ENCODE measurements around the gene UGT1A9.

GRCh38 chr2:233799716-233800115 lies 128.0 kb downstream of the UGT1A9 start:
- TF ChIP-seq CTCF (conservative IDR thresholded peaks at IDR 0.05; ENCODE audit: low read depth in 2 of 2) (no peak), EZH2 (IDR thresholded peaks at IDR 0.05; ENCODE audit: low read depth, unreplicated experiment) (no peak), ETS1 (IDR thresholded peaks at IDR 0.05) (no peak), POLR2AphosphoS5 (IDR thresholded peaks at IDR 0.05; ENCODE audit: low read depth) (no peak), EZH2phosphoT487 (IDR thresholded peaks at IDR 0.05; ENCODE audit: unreplicated experiment) (no peak), STAT1 (IDR thresholded peaks at IDR 0.05; ENCODE audit: unreplicated experiment) (no peak), JUNB (IDR thresholded peaks at IDR 0.05; ENCODE audit: unreplicated experiment) (no peak)

All from GM23338 (cell line).